ENCODE data around the gene MAPK8IP3. TPM values are rescaled to one million over a fixed set of nuclear protein-coding genes. Genes with fewer than 3 reads are reported as not detected.
A peak's percentile ranks its signal among the peaks of the same experiment; 100 is the strongest.
"Not testable (repeated sequence)": the region's sequence is repeated elsewhere in the genome, so short reads cannot be mapped to it uniquely, and the experiment has no call there.

The MAPK8IP3 gene
- total RNA-seq, 2 experiments from 2014 or later = 93.4 to 96.8 TPM

- CTCF ChIA-PET = no interaction called here
- POLR2A ChIA-PET = interaction anchor here (0.9 kb wide), 1 partner anchor 94 kb away, joined by 3 read pairs; the partner anchor contains the start of gene NUBP2
- no peak for DNase-seq
- Mint-ChIP-seq H3K4me3 (no peak overlapping the region), H3K27ac (no peak overlapping the region), H3K27me3 (no peaks in the 10 kb centered on the region), H3K9me3 (no peaks in the 10 kb centered on the region), H3K4me1 (peaks cover 4% of the 10 kb centered on the region), H3K36me3 (ENCODE audit: low read depth) (peaks cover 57% of the 10 kb centered on the region)
Measured at GRCh38 chr16:1688807-1689560, 17.0 kb upstream of the MAPK8IP3 start.

- ChIA-PET POLR2A (interaction anchor here (0.9 kb wide), 1 partner anchor 93 kb away, joined by 3 read pairs; the partner anchor contains the start of gene NUBP2), CTCF (no interaction called here)
- H3K4me1 Mint-ChIP-seq = peaks cover 4% of the 10 kb centered on the region
- DNase-seq = no peak
- H3K27ac Mint-ChIP-seq = no peak overlapping the region
- peaks cover 61% of the 10 kb centered on the region for H3K36me3 Mint-ChIP-seq (ENCODE audit: low read depth)
- H3K9me3 Mint-ChIP-seq = no peaks in the 10 kb centered on the region
- H3K27me3 Mint-ChIP-seq = no peaks in the 10 kb centered on the region
- H3K4me3 Mint-ChIP-seq = no peak overlapping the region
Measured at GRCh38 chr16:1689853-1690252, 16.1 kb upstream of the MAPK8IP3 start.

DNA sequence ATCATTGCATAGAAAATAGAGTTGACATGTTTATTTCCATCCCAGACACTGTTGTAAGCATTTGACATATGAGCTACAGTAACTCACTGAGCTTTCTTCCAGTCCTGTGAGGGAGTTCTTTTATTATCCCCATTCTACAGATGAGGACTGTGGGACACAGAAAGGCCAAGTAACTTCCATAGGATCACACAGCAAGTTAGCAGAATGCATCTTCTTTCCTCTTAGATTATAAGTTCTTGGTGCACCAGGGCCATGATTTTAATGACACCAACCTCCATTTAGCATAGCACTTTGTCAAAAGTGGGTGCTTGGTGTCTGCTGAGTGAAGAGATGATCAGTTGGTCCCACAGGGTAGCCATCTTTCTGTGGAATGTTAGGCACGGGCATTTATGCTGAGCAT lies 15.2 kb upstream of the MAPK8IP3 start:
- peaks cover 58% of the 10 kb centered on the region for H3K36me3 Mint-ChIP-seq (ENCODE audit: low read depth)
- peaks cover 4% of the 10 kb centered on the region for H3K4me1 Mint-ChIP-seq
- H3K27ac Mint-ChIP-seq = no peak overlapping the region
- no peaks in the 10 kb centered on the region for H3K27me3 Mint-ChIP-seq
- H3K9me3 Mint-ChIP-seq = no peaks in the 10 kb centered on the region
- no peak overlapping the region for H3K4me3 Mint-ChIP-seq
- ChIA-PET POLR2A (no interaction called here), CTCF (interaction anchor here (1.6 kb wide), 1 partner anchor 15 kb away, joined by 6 read pairs; the partner anchor contains the start of gene MAPK8IP3)
- DNase-seq = no peak

DNA sequence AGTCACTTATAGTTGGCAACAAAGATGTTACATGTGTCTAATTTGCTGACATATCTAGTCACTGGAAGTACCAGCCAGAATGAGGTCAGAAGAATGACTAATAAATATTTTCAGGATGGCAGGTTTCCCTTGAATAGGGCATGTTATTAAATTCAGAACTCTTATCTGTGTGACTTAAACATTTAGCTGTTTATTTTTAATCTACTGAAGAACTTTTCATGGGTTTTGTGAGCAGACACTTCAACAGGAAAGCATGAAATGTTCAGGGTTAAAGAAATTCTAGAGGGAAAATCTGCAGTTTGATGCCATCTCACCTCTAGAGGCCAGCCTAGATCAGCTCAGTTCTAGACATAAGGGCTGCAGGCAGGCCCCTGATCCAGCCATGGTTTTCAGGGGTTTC lies 14.7 kb upstream of the MAPK8IP3 start:
- ChIA-PET CTCF (interaction anchor here (1.6 kb wide), 1 partner anchor 15 kb away, joined by 6 read pairs; the partner anchor contains the start of gene MAPK8IP3), POLR2A (no interaction called here)
- peaks cover 4% of the 10 kb centered on the region for H3K4me1 Mint-ChIP-seq
- no peaks in the 10 kb centered on the region for H3K9me3 Mint-ChIP-seq
- peaks cover 59% of the 10 kb centered on the region for H3K36me3 Mint-ChIP-seq (ENCODE audit: low read depth)
- no peak for DNase-seq
- no peak overlapping the region for H3K4me3 Mint-ChIP-seq
- no peak overlapping the region for H3K27ac Mint-ChIP-seq
- H3K27me3 Mint-ChIP-seq = no peaks in the 10 kb centered on the region

DNA sequence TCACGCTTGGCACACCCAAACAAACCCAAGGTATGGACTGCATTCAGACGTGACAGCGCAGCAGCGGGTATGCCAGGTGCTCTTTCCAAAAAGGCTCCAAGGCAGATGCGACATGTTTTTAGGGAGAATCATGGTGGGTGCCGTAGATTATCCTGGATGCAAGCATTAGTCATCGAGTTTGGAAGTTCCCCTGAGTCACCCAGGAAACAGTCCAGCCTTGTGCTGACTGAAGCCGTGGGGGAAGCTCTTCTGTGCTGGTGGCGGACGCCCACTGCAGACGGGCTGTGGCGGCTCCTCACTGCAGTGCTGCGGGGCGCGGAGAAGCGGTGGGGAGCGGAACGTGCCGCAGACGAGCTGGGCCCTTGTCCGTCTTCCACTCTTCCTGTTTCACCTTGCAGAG lies 14.0 kb upstream of the MAPK8IP3 start:
- Mint-ChIP-seq H3K9me3 (no peaks in the 10 kb centered on the region), H3K27ac (no peak overlapping the region), H3K4me3 (no peak overlapping the region), H3K4me1 (peaks cover 4% of the 10 kb centered on the region), H3K36me3 (ENCODE audit: low read depth) (peaks cover 62% of the 10 kb centered on the region), H3K27me3 (no peaks in the 10 kb centered on the region)
- ChIA-PET CTCF (interaction anchor here (1.6 kb wide), 1 partner anchor 14 kb away, joined by 6 read pairs; the partner anchor contains the start of gene MAPK8IP3), POLR2A (no interaction called here)
- no peak for DNase-seq

GRCh38 chr16:1696863-1697262 lies 9.1 kb upstream of the MAPK8IP3 start:
- H3K36me3 Mint-ChIP-seq (ENCODE audit: low read depth) = peaks cover 59% of the 10 kb centered on the region

GRCh38 chr16:1698680-1699079 lies 7.3 kb upstream of the MAPK8IP3 start:
- no peaks in the 10 kb centered on the region for H3K9me3 Mint-ChIP-seq
- no peak for DNase-seq
- POLR2A ChIA-PET = no interaction called here
- no peak overlapping the region for H3K27ac Mint-ChIP-seq
- CTCF ChIA-PET = no interaction called here
- H3K27me3 Mint-ChIP-seq = no peaks in the 10 kb centered on the region
- H3K4me1 Mint-ChIP-seq = peaks cover 3% of the 10 kb centered on the region
- peaks cover 54% of the 10 kb centered on the region for H3K36me3 Mint-ChIP-seq (ENCODE audit: low read depth)
- H3K4me3 Mint-ChIP-seq = no peak overlapping the region

More at GRCh38 chr16:1696863-1697262, 9.1 kb upstream of the MAPK8IP3 start:
- Mint-ChIP-seq H3K9me3 (no peaks in the 10 kb centered on the region), H3K4me3 (no peak overlapping the region), H3K27me3 (no peaks in the 10 kb centered on the region), H3K4me1 (peaks cover 2% of the 10 kb centered on the region), H3K27ac (no peak overlapping the region)
- no peak for DNase-seq
- ChIA-PET POLR2A (interaction anchor here (1.4 kb wide), 1 partner anchor 9 kb away, joined by 5 read pairs; the partner anchor contains the start of gene MAPK8IP3), CTCF (interaction anchor here (0.7 to 1.6 kb wide), 2 partner anchors 9 to 11 kb away, joined by 3 to 9 read pairs; partner anchors contain the start of gene MAPK8IP3)

DNA sequence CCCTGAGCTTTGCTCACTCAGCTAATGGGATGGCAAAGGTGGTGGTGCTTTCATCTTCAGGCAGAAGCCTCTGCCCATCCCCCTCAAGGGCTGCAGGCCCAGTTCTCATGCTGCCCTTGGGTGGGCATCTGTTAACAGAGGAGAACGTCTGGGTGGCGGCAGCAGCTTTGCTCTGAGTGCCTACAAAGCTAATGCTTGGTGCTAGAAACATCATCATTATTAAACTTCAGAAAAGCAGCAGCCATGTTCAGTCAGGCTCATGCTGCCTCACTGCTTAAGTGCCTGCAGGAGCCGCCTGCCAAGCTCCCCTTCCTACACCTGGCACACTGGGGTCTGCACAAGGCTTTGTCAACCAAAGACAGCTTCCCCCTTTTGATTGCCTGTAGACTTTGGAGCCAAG lies 5.7 kb upstream of the MAPK8IP3 start:
- Mint-ChIP-seq H3K36me3 (ENCODE audit: low read depth) (peaks cover 45% of the 10 kb centered on the region), H3K27me3 (no peaks in the 10 kb centered on the region), H3K9me3 (no peaks in the 10 kb centered on the region), H3K4me3 (no peak overlapping the region), H3K4me1 (peaks cover 9% of the 10 kb centered on the region), H3K27ac (no peak overlapping the region)
- CTCF ChIA-PET = interaction anchor here (1.7 kb wide), 1 partner anchor 24 kb away, joined by 3 read pairs; no protein-coding TSS in a partner anchor
- DNase-seq = no peak
- POLR2A ChIA-PET = no interaction called here

DNA sequence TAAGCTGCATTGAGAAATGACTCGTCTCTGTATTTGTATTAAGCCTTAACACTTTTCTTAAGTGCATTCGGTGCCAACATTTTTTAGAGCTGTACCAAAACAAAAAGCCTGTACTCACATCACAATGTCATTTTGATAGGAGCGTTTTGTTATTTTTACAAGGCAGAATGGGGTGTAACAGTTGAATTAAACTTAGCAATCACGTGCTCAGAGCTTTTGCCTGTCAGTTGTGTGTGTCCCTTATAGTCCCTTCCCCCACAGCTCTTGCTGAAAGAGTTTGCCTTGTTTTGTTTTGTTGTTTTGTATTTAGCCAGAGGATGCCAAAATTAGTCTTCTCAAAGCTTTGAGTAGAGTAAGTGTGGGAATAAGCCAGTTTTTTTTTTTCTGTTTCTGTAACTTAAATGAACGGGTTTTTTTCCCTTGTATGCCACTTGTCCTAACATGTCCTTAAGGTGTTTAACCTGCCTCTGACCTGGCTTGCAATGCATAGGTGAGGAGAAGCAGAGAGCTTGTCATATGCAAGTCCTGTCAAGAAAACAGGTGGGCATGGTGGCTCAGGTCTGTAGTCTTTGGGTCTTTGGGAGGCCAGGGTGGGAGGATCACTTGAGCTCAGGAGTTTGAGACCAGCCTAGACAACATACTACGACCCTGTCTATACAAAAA lies 4.6 kb upstream of the MAPK8IP3 start:
- H3K36me3 Mint-ChIP-seq (ENCODE audit: low read depth) = peaks cover 42% of the 10 kb centered on the region
- H3K4me3 Mint-ChIP-seq = no peak overlapping the region
- H3K27ac Mint-ChIP-seq = no peak overlapping the region
- ChIA-PET POLR2A (no interaction called here), CTCF (interaction anchor here (0.9 to 1.7 kb wide), 4 partner anchors 23 to 338 kb away, joined by 3 read pairs; partner anchors contain the start of gene JPT2)
- no peaks in the 10 kb centered on the region for H3K9me3 Mint-ChIP-seq
- no peaks in the 10 kb centered on the region for H3K27me3 Mint-ChIP-seq
- H3K4me1 Mint-ChIP-seq = peaks cover 10% of the 10 kb centered on the region
- DNase-seq = no peak

GRCh38 chr16:1705324-1705687 lies 689 bp upstream of the MAPK8IP3 start:
- Mint-ChIP-seq H3K27ac (peak overlapping the region; percentile 99), H3K4me3 (peak overlapping the region; percentile 98), H3K4me1 (peaks cover 29% of the 10 kb centered on the region), H3K36me3 (ENCODE audit: low read depth) (peaks cover 35% of the 10 kb centered on the region)
- not testable (repeated sequence) for H3K27me3 Mint-ChIP-seq, DNase-seq, H3K9me3 Mint-ChIP-seq
- CTCF ChIA-PET = interaction anchor here (0.6 to 4.0 kb wide), 37 partner anchors 8 to 1417 kb away, joined by 3 to 37 read pairs (median 4); partner anchors contain the start of genes CRAMP1, EME2, FAHD1 and HAGH
- POLR2A ChIA-PET = interaction anchor here (0.6 to 6.0 kb wide), 18 partner anchors 8 to 700 kb away, joined by 3 to 49 read pairs (median 6); partner anchors contain the start of genes CRAMP1, EME2, FAHD1 and HAGH

- H3K9me3 Mint-ChIP-seq = no peaks in the 10 kb centered on the region
- H3K27me3 Mint-ChIP-seq = no peaks in the 10 kb centered on the region
- peak; percentile 45 for DNase-seq
- H3K4me3 Mint-ChIP-seq = peak overlapping the region; percentile 98
- peaks cover 29% of the 10 kb centered on the region for H3K4me1 Mint-ChIP-seq
- H3K36me3 Mint-ChIP-seq (ENCODE audit: low read depth) = peaks cover 27% of the 10 kb centered on the region
- ChIA-PET CTCF (interaction anchor here (0.5 to 4.0 kb wide), 30 partner anchors 8 to 1473 kb away, joined by 3 to 37 read pairs (median 5); partner anchors contain the start of genes CRAMP1, EME2, FAHD1 and HAGH), POLR2A (interaction anchor here (0.7 to 6.0 kb wide), 27 partner anchors 9 to 397 kb away, joined by 3 to 49 read pairs (median 4); partner anchors contain the start of genes CRAMP1, EME2, FAHD1 and HAGH)
- H3K27ac Mint-ChIP-seq = peak overlapping the region; percentile 83
Measured at GRCh38 chr16:1706386-1707192, 594 bp downstream of the MAPK8IP3 start.

- H3K4me1 Mint-ChIP-seq = peaks cover 29% of the 10 kb centered on the region
- DNase-seq = peak; percentile 27
- H3K27ac Mint-ChIP-seq = peak overlapping the region; percentile 75
- H3K4me3 Mint-ChIP-seq = peak overlapping the region; percentile 98
- H3K27me3 Mint-ChIP-seq = no peaks in the 10 kb centered on the region
- peaks cover 21% of the 10 kb centered on the region for H3K36me3 Mint-ChIP-seq (ENCODE audit: low read depth)
- H3K9me3 Mint-ChIP-seq = no peaks in the 10 kb centered on the region
- CTCF ChIA-PET = interaction anchor here (0.6 to 4.0 kb wide), 7 partner anchors 10 to 1157 kb away, joined by 3 to 32 read pairs (median 3); partner anchors contain the start of genes CRAMP1, EME2, IFT140 and MRPS34
- POLR2A ChIA-PET = interaction anchor here (0.8 to 6.0 kb wide), 12 partner anchors 10 to 286 kb away, joined by 3 to 49 read pairs (median 4); partner anchors contain the start of genes EME2, JPT2, MRPS34 and NME3
Measured at GRCh38 chr16:1707193-1707790, 1.3 kb downstream of the MAPK8IP3 start.

All from activated CD4-positive, alpha-beta memory T cell treated with anti-CD3 and anti-CD28 coated beads, Interleukin-2, amount 10 ng/mL, durations not matched to agents 7 days and 5 days (primary cell).